Ishikawa (cell line): Measurements from ENCODE around the gene TYSND1.

Source experiments
- CEBPB ChIP-seq: IDR thresholded peaks from 2 replicates; pipeline ENCODE4 v1.6.1; 2012
- CREB1 ChIP-seq: IDR thresholded peaks from 2 replicates; pipeline ENCODE4 v1.6.1; 2012; ENCODE audit warnings: low read depth
- EGR1 ChIP-seq: IDR thresholded peaks from 2 replicates; pipeline ENCODE4 v1.6.1; 2012
- EP300 ChIP-seq: IDR thresholded peaks from 2 replicates; pipeline ENCODE4 v1.6.1; 2012; ENCODE audit warnings: borderline replicate concordance
- FOXM1 ChIP-seq: IDR thresholded peaks from 2 replicates; pipeline ENCODE4 v1.6.1; 2012; ENCODE audit warnings: low read depth, borderline replicate concordance
- NFIC ChIP-seq: IDR thresholded peaks from 2 replicates; pipeline ENCODE4 v1.6.1; 2012
- RAD21 ChIP-seq: IDR thresholded peaks from 2 replicates; pipeline ENCODE4 v1.6.1; 2012; ENCODE audit warnings: low read depth
- TAF1 ChIP-seq: IDR thresholded peaks from 2 replicates; pipeline ENCODE4 v1.6.1; 2012; ENCODE audit warnings: low read depth, mild to moderate bottlenecking
- TCF12 ChIP-seq: IDR thresholded peaks from 2 replicates; pipeline ENCODE4 v1.6.1; 2012; ENCODE audit warnings: low read depth
- TEAD4 ChIP-seq: IDR thresholded peaks from 2 replicates; pipeline ENCODE4 v1.6.1; 2012
- USF1 ChIP-seq: IDR thresholded peaks from 2 replicates; pipeline ENCODE4 v1.6.1; 2012
- YY1 ChIP-seq: IDR thresholded peaks from 2 replicates; pipeline ENCODE4 v1.6.1; 2012; ENCODE audit warnings: low read depth
- ZBTB7A ChIP-seq: IDR thresholded peaks from 2 replicates; pipeline ENCODE4 v1.6.1; 2012; ENCODE audit warnings: low read depth
- TF ChIP-seq, protein P1 (sequence below): IDR thresholded peaks from 2 replicates; pipeline ENCODE4 v1.6.1; 2012
- TF ChIP-seq, protein P2 (sequence below): IDR thresholded peaks from 2 replicates; pipeline ENCODE4 v1.6.1; 2012; ENCODE audit warnings: low read depth, mild to moderate bottlenecking

Gene TYSND1

DNA sequence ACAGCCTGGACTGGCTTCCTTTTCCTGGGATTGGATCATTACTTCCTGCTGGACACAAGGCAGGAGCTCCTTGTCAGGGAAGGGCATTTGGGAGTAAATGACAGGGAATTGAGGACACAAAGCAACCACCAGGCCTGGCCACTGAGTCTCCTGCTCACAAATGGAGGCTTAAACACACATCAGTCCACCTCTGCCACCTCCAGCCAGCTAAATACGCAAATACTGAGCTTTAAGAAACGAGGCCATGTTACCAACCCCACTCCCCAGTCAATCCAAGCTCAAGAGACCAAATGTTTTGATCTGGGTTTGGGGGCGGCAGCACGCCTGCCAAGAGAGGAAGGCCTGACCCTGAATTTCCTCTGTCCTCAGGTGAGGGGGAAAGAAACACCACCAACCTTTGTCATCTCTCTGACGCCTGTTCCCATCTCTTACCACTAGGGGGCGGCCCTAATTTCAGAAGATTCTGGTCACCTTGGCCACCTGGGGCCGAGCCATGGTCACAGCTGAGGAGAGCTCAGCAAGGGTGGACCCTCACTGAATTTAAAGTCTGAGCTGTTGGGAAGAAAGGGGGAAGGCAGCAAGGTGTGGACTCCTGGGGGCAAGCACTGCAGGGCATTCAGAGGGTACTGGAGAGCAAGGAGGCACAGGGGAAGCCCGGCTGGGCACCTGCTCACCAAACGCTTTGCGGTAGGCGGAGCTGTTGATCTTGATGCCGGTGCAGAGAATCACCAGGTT, 30.4 kb downstream of the TYSND1 start:
- TF ChIP-seq RAD21 = peak; percentile 60
- no peak for TF ChIP-seq EP300

DNA sequence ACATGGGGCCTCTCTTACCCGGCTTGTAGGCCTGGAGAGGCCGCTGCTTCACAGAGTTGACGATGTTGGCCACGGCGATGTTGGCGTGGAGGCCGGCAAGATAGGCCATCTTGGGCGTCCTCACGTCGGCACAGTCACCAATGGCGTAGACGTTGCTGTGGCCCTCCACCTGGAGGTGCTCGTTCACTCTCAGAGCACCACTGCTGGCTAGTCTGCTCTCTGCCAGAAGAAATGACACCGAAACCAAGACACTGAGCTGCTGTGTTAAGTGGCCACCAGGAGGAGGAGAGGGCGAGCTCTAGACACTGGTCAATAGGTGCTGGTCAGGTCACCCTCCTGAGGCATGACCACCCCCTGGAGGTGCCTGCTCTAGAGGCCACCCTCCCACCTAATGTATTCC, 31.6 kb downstream of the TYSND1 start:
- TF ChIP-seq TCF12 (no peak), FOXM1 (no peak), ZBTB7A (no peak), CEBPB (no peak), YY1 (no peak), RAD21 (no peak), EGR1 (no peak), EP300 (no peak), TAF1 (no peak), NFIC (no peak), CREB1 (no peak), TEAD4 (no peak), USF1 (no peak)
- TF ChIP-seq, protein P1, sequence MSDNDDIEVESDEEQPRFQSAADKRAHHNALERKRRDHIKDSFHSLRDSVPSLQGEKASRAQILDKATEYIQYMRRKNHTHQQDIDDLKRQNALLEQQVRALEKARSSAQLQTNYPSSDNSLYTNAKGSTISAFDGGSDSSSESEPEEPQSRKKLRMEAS = no peak
- TF ChIP-seq, protein P2, sequence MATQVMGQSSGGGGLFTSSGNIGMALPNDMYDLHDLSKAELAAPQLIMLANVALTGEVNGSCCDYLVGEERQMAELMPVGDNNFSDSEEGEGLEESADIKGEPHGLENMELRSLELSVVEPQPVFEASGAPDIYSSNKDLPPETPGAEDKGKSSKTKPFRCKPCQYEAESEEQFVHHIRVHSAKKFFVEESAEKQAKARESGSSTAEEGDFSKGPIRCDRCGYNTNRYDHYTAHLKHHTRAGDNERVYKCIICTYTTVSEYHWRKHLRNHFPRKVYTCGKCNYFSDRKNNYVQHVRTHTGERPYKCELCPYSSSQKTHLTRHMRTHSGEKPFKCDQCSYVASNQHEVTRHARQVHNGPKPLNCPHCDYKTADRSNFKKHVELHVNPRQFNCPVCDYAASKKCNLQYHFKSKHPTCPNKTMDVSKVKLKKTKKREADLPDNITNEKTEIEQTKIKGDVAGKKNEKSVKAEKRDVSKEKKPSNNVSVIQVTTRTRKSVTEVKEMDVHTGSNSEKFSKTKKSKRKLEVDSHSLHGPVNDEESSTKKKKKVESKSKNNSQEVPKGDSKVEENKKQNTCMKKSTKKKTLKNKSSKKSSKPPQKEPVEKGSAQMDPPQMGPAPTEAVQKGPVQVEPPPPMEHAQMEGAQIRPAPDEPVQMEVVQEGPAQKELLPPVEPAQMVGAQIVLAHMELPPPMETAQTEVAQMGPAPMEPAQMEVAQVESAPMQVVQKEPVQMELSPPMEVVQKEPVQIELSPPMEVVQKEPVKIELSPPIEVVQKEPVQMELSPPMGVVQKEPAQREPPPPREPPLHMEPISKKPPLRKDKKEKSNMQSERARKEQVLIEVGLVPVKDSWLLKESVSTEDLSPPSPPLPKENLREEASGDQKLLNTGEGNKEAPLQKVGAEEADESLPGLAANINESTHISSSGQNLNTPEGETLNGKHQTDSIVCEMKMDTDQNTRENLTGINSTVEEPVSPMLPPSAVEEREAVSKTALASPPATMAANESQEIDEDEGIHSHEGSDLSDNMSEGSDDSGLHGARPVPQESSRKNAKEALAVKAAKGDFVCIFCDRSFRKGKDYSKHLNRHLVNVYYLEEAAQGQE = no peak

DNA sequence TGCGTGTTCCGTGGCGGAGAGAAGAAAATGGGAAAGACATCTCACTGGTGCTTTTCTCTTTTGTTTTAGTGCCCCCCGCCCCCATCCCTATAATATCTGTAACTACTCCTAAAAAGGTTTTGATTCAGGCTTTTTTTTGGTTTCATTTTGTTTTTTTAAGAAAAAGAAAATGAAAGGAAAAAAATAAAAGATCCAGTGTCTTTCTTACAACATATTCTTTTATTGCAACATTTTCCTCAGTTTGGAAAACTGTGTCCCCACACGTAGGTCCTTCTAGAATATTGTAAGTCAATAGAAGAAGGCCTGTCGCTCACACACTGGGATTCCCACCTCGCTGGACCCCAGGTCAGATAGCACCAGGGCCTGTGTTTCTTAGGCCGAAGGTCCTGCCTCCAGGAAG, 34.4 kb downstream of the TYSND1 start:
- TF ChIP-seq CEBPB (no peak), EP300 (no peak)
- TF ChIP-seq, protein P1 = no peak

GRCh38 chr10:70111496-70111895, 35.0 kb downstream of the TYSND1 start:
- TF ChIP-seq, protein P1 = no peak
- no peak for TF ChIP-seq USF1

DNA sequence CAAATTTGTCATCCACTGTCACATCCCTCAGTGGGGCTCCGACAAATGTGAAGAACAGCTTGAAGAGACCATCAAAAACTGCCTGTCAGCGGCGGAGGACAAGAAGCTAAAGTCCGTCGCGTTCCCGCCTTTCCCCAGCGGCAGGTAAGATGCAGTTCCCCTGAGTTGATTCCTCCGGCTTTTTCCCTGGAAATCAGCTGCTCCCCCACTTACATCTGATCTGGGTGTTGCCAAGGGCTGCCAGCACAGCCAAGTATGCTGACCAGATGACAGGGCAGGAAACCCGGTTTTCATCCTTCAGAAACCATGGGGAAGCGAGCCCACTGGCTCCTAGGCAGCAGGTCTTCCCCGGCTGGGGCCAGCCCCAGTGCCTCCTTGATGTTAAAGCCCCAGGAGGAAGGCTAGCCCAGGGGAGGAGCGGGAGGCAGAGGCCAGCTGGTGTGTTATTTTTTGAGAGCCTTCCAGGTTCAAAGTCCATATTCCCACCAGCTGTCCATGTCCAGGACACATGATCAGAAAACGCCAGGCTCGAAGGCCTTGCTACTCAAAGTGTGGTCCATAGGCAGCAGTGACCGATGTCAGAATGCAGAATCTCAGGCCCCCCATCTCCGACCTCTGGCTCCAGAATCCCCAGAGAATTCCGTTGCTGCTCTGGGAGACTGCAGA, 37.3 kb downstream of the TYSND1 start:
- TF ChIP-seq RAD21 (no peak), EGR1 (no peak), USF1 (no peak), FOXM1 (no peak), TCF12 (no peak), CREB1 (no peak), YY1 (no peak), EP300 (no peak), NFIC (no peak), ZBTB7A (no peak)
- TF ChIP-seq, protein P2 = no peak
